SK-N-SH treated with all-trans-retinoic acid at 6 μM for 48 hours (cell line): Measurements from ENCODE around the gene PCDHGC3.
A peak's percentile ranks its signal among the peaks of the same experiment; 100 is the strongest.

ENCODE experiments used
- ATAC-seq: fragments of 200-7000 bp; cut with Tn5 transposase; 3 replicates; pipeline ENCODE4 v1.9.1; 2020; ENCODE audit warnings: mild to moderate bottlenecking, moderate library complexity
- ARNTL ChIP-seq: fragments of 450-650 bp; formaldehyde crosslinking; IDR thresholded peaks from 2 replicates; pipeline ENCODE4 v1.5.0; 2020; ENCODE audit warnings: low read depth, mild to moderate bottlenecking, moderate library complexity, borderline replicate concordance
- BACH2 ChIP-seq: fragments of 250-450 bp; sonication (Bioruptor Pico); IDR thresholded peaks from 2 replicates; pipeline ENCODE4 v1.9.0; 2021; ENCODE audit warnings: mild to moderate bottlenecking, borderline replicate concordance
- CSDC2 ChIP-seq: fragments of 250-450 bp; sonication (Bioruptor Pico); IDR thresholded peaks from 2 replicates; pipeline ENCODE4 v1.5.0; 2020; ENCODE audit warnings: mild to moderate bottlenecking, moderate library complexity
- ESRRG ChIP-seq: fragments of 250-450 bp; sonication (Bioruptor Pico); IDR thresholded peaks from 2 replicates; pipeline ENCODE4 v1.6.1; 2021; ENCODE audit warnings: mild to moderate bottlenecking
- GLIS3 ChIP-seq: fragments of 250-450 bp; sonication (Bioruptor Pico); IDR thresholded peaks from 2 replicates; pipeline ENCODE4 v1.5.0; 2020; ENCODE audit warnings: mild to moderate bottlenecking, moderate library complexity
- ISL1 ChIP-seq: fragments of 250-450 bp; sonication (Bioruptor Pico); IDR thresholded peaks from 2 replicates; pipeline ENCODE4 v2.1.2; 2022; ENCODE audit warnings: mild to moderate bottlenecking, moderate library complexity
- OSR1 ChIP-seq: fragments of 250-450 bp; sonication (Bioruptor Pico); IDR thresholded peaks from 2 replicates; pipeline ENCODE4 v1.8.0; 2022; ENCODE audit warnings: moderate library complexity, mild to moderate bottlenecking, inconsistent platforms
- SNAI2 ChIP-seq: fragments of 250-450 bp; sonication (Bioruptor Pico); IDR thresholded peaks from 2 replicates; pipeline ENCODE4 v1.5.0; 2020; ENCODE audit warnings: mild to moderate bottlenecking, moderate library complexity
- TOX ChIP-seq: fragments of 250-450 bp; sonication (Bioruptor Pico); IDR thresholded peaks from 2 replicates; pipeline ENCODE4 v1.8.0; 2021; ENCODE audit warnings: mild to moderate bottlenecking, moderate library complexity, borderline replicate concordance
- ZC3H10 ChIP-seq: fragments of 250-450 bp; sonication (Bioruptor Pico); IDR thresholded peaks from 2 replicates; pipeline ENCODE4 v1.5.1; 2021; ENCODE audit warnings: mild to moderate bottlenecking, moderate library complexity
- ZFP3 ChIP-seq: fragments of 250-450 bp; sonication (Bioruptor Pico); IDR thresholded peaks from 2 replicates; pipeline ENCODE4 v1.5.0; 2020; ENCODE audit warnings: mild to moderate bottlenecking, moderate library complexity
- ZFP30 ChIP-seq: fragments of 450-650 bp; formaldehyde crosslinking; IDR thresholded peaks from 2 replicates; pipeline ENCODE4 v1.5.0; 2022; ENCODE audit warnings: mild to moderate bottlenecking, moderate library complexity
- ZNF70 ChIP-seq: fragments of 450-650 bp; formaldehyde crosslinking; IDR thresholded peaks from 2 replicates; pipeline ENCODE4 v1.5.0; 2020; ENCODE audit warnings: mild to moderate bottlenecking, moderate library complexity
- ZNF8 ChIP-seq: fragments of 450-650 bp; formaldehyde crosslinking; IDR thresholded peaks from 2 replicates; pipeline ENCODE4 v1.5.0; 2020; ENCODE audit warnings: mild to moderate bottlenecking, moderate library complexity
- TF ChIP-seq, protein P1 (sequence below): fragments of 250-450 bp; sonication (Bioruptor Pico); IDR thresholded peaks from 2 replicates; pipeline ENCODE4 v1.8.0; 2021; ENCODE audit warnings: low read depth, mild to moderate bottlenecking, moderate library complexity, borderline replicate concordance
- TF ChIP-seq, protein P2 (sequence below): fragments of 250-450 bp; sonication (Bioruptor Pico); IDR thresholded peaks from 2 replicates; pipeline ENCODE4 v1.5.1; 2021; ENCODE audit warnings: mild to moderate bottlenecking, moderate library complexity
- TF ChIP-seq, protein P3 (sequence below): fragments of 250-450 bp; sonication (Bioruptor Pico); IDR thresholded peaks from 2 replicates; pipeline ENCODE4 v1.8.0; 2020; ENCODE audit warnings: mild to moderate bottlenecking, moderate library complexity, borderline replicate concordance
- TF ChIP-seq, protein P4 (sequence below): fragments of 250-450 bp; sonication (Bioruptor Pico); IDR thresholded peaks from 2 replicates; pipeline ENCODE4 v1.5.0; 2020; ENCODE audit warnings: mild to moderate bottlenecking, moderate library complexity

The PCDHGC3 gene

DNA sequence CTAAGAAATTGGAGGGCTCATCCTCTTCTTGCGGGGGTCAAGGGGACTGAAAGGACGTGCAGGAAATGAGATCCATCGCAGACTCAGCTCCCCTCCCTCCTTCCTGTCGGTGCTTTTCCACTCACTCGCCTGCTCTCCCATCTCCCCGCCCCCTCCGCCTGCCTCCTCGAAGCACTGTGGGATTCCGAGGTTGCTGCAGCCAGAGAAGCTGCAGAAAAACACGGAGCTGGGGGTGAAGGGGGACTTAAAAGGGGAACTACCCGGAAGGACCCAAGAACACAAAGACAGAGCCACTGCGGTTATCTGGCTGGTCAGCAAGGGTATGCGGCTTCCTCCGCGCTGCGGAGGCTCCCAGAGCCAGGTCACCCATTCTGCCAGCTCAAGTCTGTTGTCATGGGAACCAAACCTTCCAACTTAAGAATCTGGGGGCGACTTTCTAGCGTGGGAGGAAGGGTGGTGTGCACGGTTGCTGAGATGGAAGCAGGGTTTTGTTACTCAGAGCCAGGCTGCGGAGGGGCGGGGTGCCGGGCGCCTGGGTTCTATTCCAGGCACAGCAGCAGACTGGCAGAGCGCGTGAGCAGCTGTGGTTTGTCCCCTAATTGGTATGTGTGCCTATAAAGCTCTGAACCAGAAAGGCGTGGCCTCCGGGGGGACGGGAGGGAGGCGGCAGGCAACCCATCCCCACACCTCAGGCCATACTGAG is 38.0 kb downstream of the PCDHGC3 start (continued):
- TF ChIP-seq, protein P1, sequence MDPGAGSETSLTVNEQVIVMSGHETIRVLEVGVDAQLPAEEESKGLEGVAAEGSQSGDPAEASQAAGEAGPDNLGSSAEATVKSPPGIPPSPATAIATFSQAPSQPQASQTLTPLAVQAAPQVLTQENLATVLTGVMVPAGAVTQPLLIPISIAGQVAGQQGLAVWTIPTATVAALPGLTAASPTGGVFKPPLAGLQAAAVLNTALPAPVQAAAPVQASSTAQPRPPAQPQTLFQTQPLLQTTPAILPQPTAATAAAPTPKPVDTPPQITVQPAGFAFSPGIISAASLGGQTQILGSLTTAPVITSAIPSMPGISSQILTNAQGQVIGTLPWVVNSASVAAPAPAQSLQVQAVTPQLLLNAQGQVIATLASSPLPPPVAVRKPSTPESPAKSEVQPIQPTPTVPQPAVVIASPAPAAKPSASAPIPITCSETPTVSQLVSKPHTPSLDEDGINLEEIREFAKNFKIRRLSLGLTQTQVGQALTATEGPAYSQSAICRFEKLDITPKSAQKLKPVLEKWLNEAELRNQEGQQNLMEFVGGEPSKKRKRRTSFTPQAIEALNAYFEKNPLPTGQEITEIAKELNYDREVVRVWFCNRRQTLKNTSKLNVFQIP (CRISPR knock-in tag) = no peak
- TF ChIP-seq ISL1 (CRISPR knock-in tag) = no peak
- TF ChIP-seq ZNF8 (CRISPR knock-in tag) = no peak
- TF ChIP-seq BACH2 (CRISPR knock-in tag) = no peak
- TF ChIP-seq, protein P2, sequence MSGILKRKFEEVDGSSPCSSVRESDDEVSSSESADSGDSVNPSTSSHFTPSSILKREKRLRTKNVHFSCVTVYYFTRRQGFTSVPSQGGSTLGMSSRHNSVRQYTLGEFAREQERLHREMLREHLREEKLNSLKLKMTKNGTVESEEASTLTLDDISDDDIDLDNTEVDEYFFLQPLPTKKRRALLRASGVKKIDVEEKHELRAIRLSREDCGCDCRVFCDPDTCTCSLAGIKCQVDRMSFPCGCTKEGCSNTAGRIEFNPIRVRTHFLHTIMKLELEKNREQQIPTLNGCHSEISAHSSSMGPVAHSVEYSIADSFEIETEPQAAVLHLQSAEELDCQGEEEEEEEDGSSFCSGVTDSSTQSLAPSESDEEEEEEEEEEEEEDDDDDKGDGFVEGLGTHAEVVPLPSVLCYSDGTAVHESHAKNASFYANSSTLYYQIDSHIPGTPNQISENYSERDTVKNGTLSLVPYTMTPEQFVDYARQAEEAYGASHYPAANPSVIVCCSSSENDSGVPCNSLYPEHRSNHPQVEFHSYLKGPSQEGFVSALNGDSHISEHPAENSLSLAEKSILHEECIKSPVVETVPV (CRISPR knock-in tag) = no peak
- TF ChIP-seq TOX = no peak
- no peak for TF ChIP-seq CSDC2 (CRISPR knock-in tag)
- TF ChIP-seq ZFP30 (CRISPR knock-in tag) = no peak

DNA sequence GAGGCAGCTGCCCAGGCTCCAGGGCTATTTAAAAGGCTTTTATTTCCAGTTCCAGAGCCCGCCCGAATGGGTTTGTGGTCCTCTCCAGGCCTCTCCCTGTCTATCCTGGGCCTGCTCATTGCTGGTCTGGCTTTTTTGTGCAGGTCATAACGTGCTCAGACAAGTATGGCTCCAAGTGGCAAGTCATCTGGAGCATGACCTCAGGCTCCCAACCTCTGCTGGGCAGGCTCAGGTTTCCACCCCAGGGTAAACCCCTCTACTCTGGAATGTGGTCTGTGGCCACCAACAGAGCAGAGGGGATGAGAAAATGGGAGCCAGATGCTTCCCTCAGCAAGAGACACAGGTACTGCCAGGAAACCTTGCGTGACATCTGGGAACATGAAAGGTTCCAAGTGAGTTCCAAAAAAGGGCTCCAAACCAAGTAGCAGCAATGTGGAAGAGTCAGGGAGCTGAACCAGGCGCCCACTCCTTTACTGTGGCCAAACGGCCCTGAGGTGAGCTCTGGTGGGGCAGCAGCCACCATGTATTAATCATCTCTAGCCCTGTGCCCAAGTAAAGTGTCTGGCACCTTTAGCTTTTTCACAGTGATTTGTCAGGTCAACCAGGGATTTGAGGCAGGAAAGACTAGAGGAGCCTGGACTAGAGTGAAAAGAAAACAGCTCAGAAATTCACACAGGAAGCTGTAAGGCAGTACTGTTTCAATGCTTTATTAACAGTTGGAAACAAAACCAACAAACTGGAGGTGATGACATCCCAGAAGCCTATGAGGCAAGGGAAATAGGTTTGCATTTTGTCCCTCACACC is 38.8 kb downstream of the PCDHGC3 start:
- TF ChIP-seq ISL1 (CRISPR knock-in tag) (no peak), ZFP3 (CRISPR knock-in tag) (0 out of 2 replicates have a peak, but pooled peaks have one; percentile 8), ZFP30 (CRISPR knock-in tag) (no peak), TOX (no peak), ZNF70 (CRISPR knock-in tag) (no peak)
- TF ChIP-seq, protein P3, sequence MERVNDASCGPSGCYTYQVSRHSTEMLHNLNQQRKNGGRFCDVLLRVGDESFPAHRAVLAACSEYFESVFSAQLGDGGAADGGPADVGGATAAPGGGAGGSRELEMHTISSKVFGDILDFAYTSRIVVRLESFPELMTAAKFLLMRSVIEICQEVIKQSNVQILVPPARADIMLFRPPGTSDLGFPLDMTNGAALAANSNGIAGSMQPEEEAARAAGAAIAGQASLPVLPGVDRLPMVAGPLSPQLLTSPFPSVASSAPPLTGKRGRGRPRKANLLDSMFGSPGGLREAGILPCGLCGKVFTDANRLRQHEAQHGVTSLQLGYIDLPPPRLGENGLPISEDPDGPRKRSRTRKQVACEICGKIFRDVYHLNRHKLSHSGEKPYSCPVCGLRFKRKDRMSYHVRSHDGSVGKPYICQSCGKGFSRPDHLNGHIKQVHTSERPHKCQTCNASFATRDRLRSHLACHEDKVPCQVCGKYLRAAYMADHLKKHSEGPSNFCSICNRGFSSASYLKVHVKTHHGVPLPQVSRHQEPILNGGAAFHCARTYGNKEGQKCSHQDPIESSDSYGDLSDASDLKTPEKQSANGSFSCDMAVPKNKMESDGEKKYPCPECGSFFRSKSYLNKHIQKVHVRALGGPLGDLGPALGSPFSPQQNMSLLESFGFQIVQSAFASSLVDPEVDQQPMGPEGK = no peak
- peak; percentile 55 for ATAC-seq

DNA sequence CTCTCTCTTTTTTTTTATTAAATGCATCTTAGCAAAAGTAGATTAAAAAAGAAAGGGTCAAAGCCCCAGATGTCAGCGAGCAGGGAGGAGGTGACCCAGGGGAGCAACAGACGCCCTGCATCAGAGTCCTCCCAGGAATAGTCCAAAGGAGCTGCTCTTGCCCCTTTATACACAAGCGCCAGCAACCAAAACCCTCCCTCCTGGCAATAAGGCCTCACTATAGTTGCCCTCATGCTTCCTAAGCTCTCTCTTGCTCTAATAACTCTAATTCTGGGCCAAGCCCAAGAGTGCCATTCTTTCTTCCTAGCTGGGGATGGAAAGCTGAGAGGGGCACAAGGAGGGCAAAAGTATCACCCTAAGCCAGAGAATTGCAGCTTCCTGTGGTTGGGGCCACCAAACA is 39.4 kb downstream of the PCDHGC3 start:
- TF ChIP-seq ARNTL (CRISPR knock-in tag) (no peak), ZNF8 (CRISPR knock-in tag) (no peak), ZC3H10 (CRISPR knock-in tag) (no peak), ZFP3 (CRISPR knock-in tag) (no peak), OSR1 (CRISPR knock-in tag) (no peak), CSDC2 (CRISPR knock-in tag) (no peak), SNAI2 (CRISPR knock-in tag) (no peak), BACH2 (CRISPR knock-in tag) (no peak), TOX (no peak)
- TF ChIP-seq, protein P4, sequence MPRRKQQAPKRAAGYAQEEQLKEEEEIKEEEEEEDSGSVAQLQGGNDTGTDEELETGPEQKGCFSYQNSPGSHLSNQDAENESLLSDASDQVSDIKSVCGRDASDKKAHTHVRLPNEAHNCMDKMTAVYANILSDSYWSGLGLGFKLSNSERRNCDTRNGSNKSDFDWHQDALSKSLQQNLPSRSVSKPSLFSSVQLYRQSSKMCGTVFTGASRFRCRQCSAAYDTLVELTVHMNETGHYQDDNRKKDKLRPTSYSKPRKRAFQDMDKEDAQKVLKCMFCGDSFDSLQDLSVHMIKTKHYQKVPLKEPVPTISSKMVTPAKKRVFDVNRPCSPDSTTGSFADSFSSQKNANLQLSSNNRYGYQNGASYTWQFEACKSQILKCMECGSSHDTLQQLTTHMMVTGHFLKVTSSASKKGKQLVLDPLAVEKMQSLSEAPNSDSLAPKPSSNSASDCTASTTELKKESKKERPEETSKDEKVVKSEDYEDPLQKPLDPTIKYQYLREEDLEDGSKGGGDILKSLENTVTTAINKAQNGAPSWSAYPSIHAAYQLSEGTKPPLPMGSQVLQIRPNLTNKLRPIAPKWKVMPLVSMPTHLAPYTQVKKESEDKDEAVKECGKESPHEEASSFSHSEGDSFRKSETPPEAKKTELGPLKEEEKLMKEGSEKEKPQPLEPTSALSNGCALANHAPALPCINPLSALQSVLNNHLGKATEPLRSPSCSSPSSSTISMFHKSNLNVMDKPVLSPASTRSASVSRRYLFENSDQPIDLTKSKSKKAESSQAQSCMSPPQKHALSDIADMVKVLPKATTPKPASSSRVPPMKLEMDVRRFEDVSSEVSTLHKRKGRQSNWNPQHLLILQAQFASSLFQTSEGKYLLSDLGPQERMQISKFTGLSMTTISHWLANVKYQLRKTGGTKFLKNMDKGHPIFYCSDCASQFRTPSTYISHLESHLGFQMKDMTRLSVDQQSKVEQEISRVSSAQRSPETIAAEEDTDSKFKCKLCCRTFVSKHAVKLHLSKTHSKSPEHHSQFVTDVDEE = no peak
- no peak for ATAC-seq

DNA sequence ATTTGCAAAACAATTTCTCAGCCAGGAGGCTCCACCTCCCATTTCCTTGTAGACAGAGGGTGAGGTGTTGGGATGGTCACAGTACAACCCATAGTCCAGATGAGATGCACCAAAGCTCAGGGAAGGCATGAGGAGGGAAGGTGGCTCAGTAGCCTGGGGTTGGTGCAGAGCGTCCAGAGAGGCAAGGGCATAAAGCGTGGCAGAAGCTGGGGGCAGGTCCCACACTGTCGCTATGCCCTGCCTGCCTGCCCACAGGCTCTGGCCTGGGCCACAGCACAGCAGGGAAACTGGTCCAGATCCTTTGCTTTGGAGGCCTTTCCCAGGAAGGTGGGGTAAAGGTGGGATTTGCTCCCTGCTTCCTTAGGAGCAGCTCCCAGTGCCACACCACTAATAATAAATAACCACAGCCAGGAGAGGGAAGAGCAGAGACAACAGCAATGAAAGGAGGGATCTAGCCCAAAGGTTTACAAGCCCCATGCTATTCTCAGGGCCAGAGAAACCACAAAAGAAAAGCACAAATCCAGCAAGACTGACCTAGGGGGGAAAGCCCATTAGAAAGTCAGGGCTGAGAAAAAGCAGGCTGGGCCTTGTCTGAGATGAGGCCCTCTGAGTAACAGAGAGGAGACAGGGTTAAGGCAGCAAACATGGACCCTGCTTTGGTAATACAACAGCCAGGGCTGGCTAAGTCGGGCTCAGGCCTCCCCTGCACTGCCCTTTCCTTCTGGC is 40.3 kb downstream of the PCDHGC3 start:
- ATAC-seq = no peak
- TF ChIP-seq ARNTL (CRISPR knock-in tag) (no peak), GLIS3 (CRISPR knock-in tag) (no peak), ESRRG (CRISPR knock-in tag) (no peak), OSR1 (CRISPR knock-in tag) (no peak), ZFP3 (CRISPR knock-in tag) (no peak)
- TF ChIP-seq, protein P3 = no peak
